Measurements from ENCODE around the gene KIF26B. TPM values are rescaled to one million over a fixed set of nuclear protein-coding genes. Genes with fewer than 3 reads are reported as not detected.

KIF26B gene
- total RNA-seq, 3 donors from 2014 or later (not counting 1 experiment from before 2014, with no cell fraction given) = 0.16 to 0.96 (median 0.18) TPM

DNA sequence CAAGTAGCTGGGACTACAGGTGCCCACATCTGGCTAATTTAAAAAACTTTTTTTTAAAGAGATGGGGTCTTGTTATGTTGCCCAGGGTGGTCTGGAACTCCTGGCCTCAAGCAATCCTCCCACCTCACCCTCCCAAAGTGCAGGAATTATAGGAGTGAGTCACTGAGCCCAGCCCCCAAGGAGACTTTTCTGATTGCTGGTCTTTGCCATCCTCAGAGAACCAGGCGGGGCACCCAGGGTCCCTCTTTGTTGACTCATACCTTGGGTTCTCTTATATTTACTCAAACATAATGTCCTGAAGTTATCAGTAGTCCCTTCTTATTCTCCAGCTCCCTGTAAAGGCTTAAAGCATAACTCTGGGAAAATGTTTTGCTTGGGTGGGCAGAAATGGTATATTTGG is 51.1 kb downstream of the KIF26B start:
- Histone ChIP-seq H3K27ac (ENCODE audit: low read length) (no peak overlapping the region), H3K4me3 (ENCODE audit: low read length) (no peak overlapping the region), H3K36me3 (ENCODE audit: control insufficient read depth, insufficient read depth, low read length) (no peaks in the 10 kb centered on the region), H3K9me3 (ENCODE audit: control insufficient read depth, insufficient read depth, low read length) (peaks cover 15% of the 10 kb centered on the region), H3K27me3 (ENCODE audit: control insufficient read depth, insufficient read depth, low read length) (no peaks in the 10 kb centered on the region), H3K4me1 (ENCODE audit: control insufficient read depth, insufficient read depth, low read length) (no peaks in the 10 kb centered on the region)
- 67% methylated on average over 1 of the region's 1 CpG for WGBS (ENCODE audit: insufficient coverage)
- H3K36me3 Mint-ChIP-seq = peaks cover 12% of the 10 kb centered on the region
- ATAC-seq (no peak), DNase-seq (no peak)
- H3K4me1 Mint-ChIP-seq = no peaks in the 10 kb centered on the region
- no peak overlapping the region for H3K27ac Mint-ChIP-seq
- peaks cover 0 to 4% of the 10 kb centered on the region in 2 donors for H3K9me3 Mint-ChIP-seq
- no peak overlapping the region for H3K4me3 Mint-ChIP-seq
- intact Hi-C loops (cut with micrococcal nuclease) = no loop called here
- no peaks in the 10 kb centered on the region for H3K27me3 Mint-ChIP-seq (ENCODE audit: low read depth in 2 of 2)
- TF ChIP-seq, protein P1, sequence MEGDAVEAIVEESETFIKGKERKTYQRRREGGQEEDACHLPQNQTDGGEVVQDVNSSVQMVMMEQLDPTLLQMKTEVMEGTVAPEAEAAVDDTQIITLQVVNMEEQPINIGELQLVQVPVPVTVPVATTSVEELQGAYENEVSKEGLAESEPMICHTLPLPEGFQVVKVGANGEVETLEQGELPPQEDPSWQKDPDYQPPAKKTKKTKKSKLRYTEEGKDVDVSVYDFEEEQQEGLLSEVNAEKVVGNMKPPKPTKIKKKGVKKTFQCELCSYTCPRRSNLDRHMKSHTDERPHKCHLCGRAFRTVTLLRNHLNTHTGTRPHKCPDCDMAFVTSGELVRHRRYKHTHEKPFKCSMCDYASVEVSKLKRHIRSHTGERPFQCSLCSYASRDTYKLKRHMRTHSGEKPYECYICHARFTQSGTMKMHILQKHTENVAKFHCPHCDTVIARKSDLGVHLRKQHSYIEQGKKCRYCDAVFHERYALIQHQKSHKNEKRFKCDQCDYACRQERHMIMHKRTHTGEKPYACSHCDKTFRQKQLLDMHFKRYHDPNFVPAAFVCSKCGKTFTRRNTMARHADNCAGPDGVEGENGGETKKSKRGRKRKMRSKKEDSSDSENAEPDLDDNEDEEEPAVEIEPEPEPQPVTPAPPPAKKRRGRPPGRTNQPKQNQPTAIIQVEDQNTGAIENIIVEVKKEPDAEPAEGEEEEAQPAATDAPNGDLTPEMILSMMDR (IDR thresholded peaks at IDR 0.05) = no peak

DNA sequence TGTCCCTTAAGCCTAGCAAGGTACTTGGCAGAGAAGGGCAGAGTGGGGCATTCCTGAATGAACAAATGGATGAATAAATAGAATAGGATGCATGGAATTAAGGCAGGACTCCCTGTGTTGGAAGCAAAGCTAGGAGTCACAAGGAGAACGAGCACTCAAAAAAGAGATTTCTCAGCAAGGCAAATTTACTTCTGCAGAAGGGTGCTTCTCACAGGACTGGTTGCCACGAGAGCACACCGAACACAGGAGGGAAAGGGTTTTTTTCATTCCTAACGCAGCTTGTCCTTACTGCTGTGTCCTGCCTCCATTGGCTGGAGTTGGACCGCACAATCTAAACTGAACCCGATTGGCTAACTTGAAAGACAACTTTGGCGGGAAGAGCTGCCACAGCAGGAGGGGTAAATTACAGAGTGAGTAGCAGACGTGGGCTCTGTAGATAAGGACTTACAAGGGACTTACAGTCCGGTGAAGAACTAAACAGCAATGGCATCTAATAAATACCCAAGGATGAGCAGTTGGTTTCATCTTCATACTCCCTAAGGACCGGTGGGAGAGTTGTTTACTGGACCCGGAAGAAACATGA is 52.4 kb downstream of the KIF26B start:
- peaks cover 0 to 4% of the 10 kb centered on the region in 2 donors for H3K9me3 Mint-ChIP-seq
- ATAC-seq = no peak
- H3K27me3 ChIP-seq (ENCODE audit: control insufficient read depth, insufficient read depth, low read length) = no peaks in the 10 kb centered on the region
- no peaks in the 10 kb centered on the region for H3K27me3 Mint-ChIP-seq (ENCODE audit: low read depth in 2 of 2)
- H3K4me3 Mint-ChIP-seq = no peak overlapping the region
- DNase-seq = no peak
- H3K4me1 Mint-ChIP-seq = no peaks in the 10 kb centered on the region
- H3K4me3 ChIP-seq (ENCODE audit: low read length) = no peak overlapping the region
- 95% methylated on average over 11 of the region's 11 CpGs for WGBS (ENCODE audit: insufficient coverage)
- TF ChIP-seq, protein P1 (IDR thresholded peaks at IDR 0.05) = no peak
- intact Hi-C loops (cut with micrococcal nuclease) = no loop called here
- H3K9me3 ChIP-seq (ENCODE audit: control insufficient read depth, insufficient read depth, low read length) = peaks cover 15% of the 10 kb centered on the region
- H3K36me3 ChIP-seq (ENCODE audit: control insufficient read depth, insufficient read depth, low read length) = no peaks in the 10 kb centered on the region
- no peak overlapping the region for H3K27ac ChIP-seq (ENCODE audit: low read length)
- peaks cover 12% of the 10 kb centered on the region for H3K36me3 Mint-ChIP-seq
- no peaks in the 10 kb centered on the region for H3K4me1 ChIP-seq (ENCODE audit: control insufficient read depth, insufficient read depth, low read length)
- no peak overlapping the region for H3K27ac Mint-ChIP-seq

DNA sequence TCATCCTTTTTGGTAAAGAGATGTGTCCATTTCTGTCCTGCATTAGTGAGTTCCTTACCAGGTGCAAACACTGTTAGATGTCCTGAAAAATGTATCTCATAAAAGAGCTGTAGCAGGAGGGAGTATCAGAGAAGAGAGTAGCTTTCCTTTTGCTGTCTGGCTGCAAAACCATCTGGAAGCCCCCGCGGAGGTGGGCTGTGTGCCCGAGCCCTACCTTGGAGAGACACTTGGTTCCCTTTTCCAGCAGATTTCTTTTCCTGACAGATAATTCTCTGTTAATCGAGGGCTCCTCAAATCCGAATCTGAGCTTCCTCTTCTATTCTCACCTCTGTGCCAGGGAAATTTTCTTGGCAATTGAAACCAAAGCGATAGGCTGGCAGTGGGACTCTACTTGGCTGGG is 53.0 kb downstream of the KIF26B start:
- Mint-ChIP-seq H3K4me1 (no peaks in the 10 kb centered on the region), H3K4me3 (no peak overlapping the region), H3K9me3 (peaks cover 0 to 4% of the 10 kb centered on the region in 2 donors), H3K27ac (no peak overlapping the region), H3K27me3 (ENCODE audit: low read depth in 2 of 2) (no peaks in the 10 kb centered on the region), H3K36me3 (peaks cover 12% of the 10 kb centered on the region)
- WGBS (ENCODE audit: insufficient coverage) = 86% methylated on average over 5 of the region's 6 CpGs
- Histone ChIP-seq H3K27me3 (ENCODE audit: control insufficient read depth, insufficient read depth, low read length) (no peaks in the 10 kb centered on the region), H3K4me1 (ENCODE audit: control insufficient read depth, insufficient read depth, low read length) (no peaks in the 10 kb centered on the region), H3K36me3 (ENCODE audit: control insufficient read depth, insufficient read depth, low read length) (no peaks in the 10 kb centered on the region), H3K4me3 (ENCODE audit: low read length) (no peak overlapping the region), H3K27ac (ENCODE audit: low read length) (no peak overlapping the region), H3K9me3 (ENCODE audit: control insufficient read depth, insufficient read depth, low read length) (peaks cover 15% of the 10 kb centered on the region)
- TF ChIP-seq, protein P1 (IDR thresholded peaks at IDR 0.05) = no peak
- no peak for ATAC-seq
- DNase-seq = no peak
- intact Hi-C loops (cut with micrococcal nuclease) = no loop called here
